SK-N-SH (cell line): Measurements from ENCODE around the gene JMJD1C.

Experiments
- CTCF ChIP-seq: fragments of 200-600 bp; sonication (generic); IDR thresholded peaks from 2 replicates; pipeline ENCODE4 v1.6.1; 2017; ENCODE audit warnings: antibody characterized with exemption, mild to moderate bottlenecking, moderate library complexity
- EP300 ChIP-seq, 2 experiments: IDR thresholded peaks; 2 replicates each; pipeline versions ENCODE4 v1.4.0 to v1.6.1; 2012; ENCODE audit warnings: borderline replicate concordance in 1 of 2, low read depth in 1 of 2, low read length in 1 of 2
- EZH2phosphoT487 ChIP-seq: fragments of 200-600 bp; sonication (generic); IDR thresholded peaks from 2 replicates; pipeline ENCODE4 v1.6.1; 2017; ENCODE audit warnings: low read depth, mixed run types, mild to moderate bottlenecking, antibody characterized with exemption, moderate library complexity, borderline replicate concordance
- FOXJ3 ChIP-seq: sonication (generic); formaldehyde crosslinking; IDR thresholded peaks from 2 replicates; pipeline ENCODE4 v1.5.1; 2020; ENCODE audit warnings: mild to moderate bottlenecking, missing genetic modification reagents
- GABPA ChIP-seq: IDR thresholded peaks from 2 replicates; pipeline ENCODE4 v1.4.0; 2012; ENCODE audit warnings: low read depth, mild to moderate bottlenecking
- NFIC ChIP-seq: IDR thresholded peaks from 2 replicates; pipeline ENCODE4 v1.4.0; 2012; ENCODE audit warnings: borderline replicate concordance
- NRF1 ChIP-seq: IDR thresholded peaks from 2 replicates; pipeline ENCODE4 v1.6.1; 2012; ENCODE audit warnings: low read depth, mild to moderate bottlenecking, low read length
- POLR2AphosphoS5 ChIP-seq: IDR thresholded peaks from 2 replicates; pipeline ENCODE4 v1.6.1; 2012; ENCODE audit warnings: low read depth, low read length
- RCOR1 ChIP-seq: fragments of 150-350 bp; IDR thresholded peaks from 2 replicates; pipeline ENCODE4 v1.6.1; 2017; ENCODE audit warnings: antibody characterized with exemption, low read length
- SMC3 ChIP-seq: IDR thresholded peaks from 2 replicates; pipeline ENCODE4 v1.6.1; 2012; ENCODE audit warnings: low read depth, low read length, improper control_type of control experiment
- USF1 ChIP-seq: IDR thresholded peaks from 2 replicates; pipeline ENCODE4 v1.4.0; 2012; ENCODE audit warnings: low read depth, borderline replicate concordance
- YY1 ChIP-seq: IDR thresholded peaks from 2 replicates; pipeline ENCODE4 v1.4.0; 2012; ENCODE audit warnings: low read depth, mild to moderate bottlenecking
- TF ChIP-seq, protein P1 (sequence below): IDR thresholded peaks from 2 replicates; pipeline ENCODE4 v1.6.1; 2012; ENCODE audit warnings: mild to moderate bottlenecking, low read depth, low read length, moderate library complexity
- TF ChIP-seq, protein P2 (sequence below): IDR thresholded peaks from 2 replicates; pipeline ENCODE4 v1.4.0; 2012; ENCODE audit warnings: low read depth

GRCh38 chr10:63413429-63413828 is 52.3 kb downstream of the JMJD1C start:
- TF ChIP-seq CTCF (no peak), POLR2AphosphoS5 (no peak), GABPA (no peak), RCOR1 (no peak), SMC3 (no peak), USF1 (no peak), NFIC (no peak), NRF1 (no peak), YY1 (no peak), EP300 (IDR thresholded peaks at IDR 0.05; ENCODE audit: borderline replicate concordance in 1 of 2, low read depth in 1 of 2, low read length in 1 of 2) (no peak), EZH2phosphoT487 (no peak), FOXJ3 (CRISPR knock-in tag) (no peak)
- TF ChIP-seq, protein P1, sequence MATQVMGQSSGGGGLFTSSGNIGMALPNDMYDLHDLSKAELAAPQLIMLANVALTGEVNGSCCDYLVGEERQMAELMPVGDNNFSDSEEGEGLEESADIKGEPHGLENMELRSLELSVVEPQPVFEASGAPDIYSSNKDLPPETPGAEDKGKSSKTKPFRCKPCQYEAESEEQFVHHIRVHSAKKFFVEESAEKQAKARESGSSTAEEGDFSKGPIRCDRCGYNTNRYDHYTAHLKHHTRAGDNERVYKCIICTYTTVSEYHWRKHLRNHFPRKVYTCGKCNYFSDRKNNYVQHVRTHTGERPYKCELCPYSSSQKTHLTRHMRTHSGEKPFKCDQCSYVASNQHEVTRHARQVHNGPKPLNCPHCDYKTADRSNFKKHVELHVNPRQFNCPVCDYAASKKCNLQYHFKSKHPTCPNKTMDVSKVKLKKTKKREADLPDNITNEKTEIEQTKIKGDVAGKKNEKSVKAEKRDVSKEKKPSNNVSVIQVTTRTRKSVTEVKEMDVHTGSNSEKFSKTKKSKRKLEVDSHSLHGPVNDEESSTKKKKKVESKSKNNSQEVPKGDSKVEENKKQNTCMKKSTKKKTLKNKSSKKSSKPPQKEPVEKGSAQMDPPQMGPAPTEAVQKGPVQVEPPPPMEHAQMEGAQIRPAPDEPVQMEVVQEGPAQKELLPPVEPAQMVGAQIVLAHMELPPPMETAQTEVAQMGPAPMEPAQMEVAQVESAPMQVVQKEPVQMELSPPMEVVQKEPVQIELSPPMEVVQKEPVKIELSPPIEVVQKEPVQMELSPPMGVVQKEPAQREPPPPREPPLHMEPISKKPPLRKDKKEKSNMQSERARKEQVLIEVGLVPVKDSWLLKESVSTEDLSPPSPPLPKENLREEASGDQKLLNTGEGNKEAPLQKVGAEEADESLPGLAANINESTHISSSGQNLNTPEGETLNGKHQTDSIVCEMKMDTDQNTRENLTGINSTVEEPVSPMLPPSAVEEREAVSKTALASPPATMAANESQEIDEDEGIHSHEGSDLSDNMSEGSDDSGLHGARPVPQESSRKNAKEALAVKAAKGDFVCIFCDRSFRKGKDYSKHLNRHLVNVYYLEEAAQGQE, result no peak
- TF ChIP-seq, protein P2, sequence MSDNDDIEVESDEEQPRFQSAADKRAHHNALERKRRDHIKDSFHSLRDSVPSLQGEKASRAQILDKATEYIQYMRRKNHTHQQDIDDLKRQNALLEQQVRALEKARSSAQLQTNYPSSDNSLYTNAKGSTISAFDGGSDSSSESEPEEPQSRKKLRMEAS, result no peak
